ENCODE results near the gene ATP7B. TPM values are rescaled to one million over a fixed set of nuclear protein-coding genes. Genes with fewer than 3 reads are reported as not detected.

ATP7B gene
- total RNA-seq, 1 experiment from 2014 or later, result 4.4 TPM

GRCh38 chr13:51929699-51930098 is 81.6 kb downstream of the ATP7B start:
- H3K9me2 ChIP-seq (replicated peaks; ENCODE audit: low read length), result no peaks in the 10 kb centered on the region
- no peaks in the 10 kb centered on the region for H3K9me3 ChIP-seq (ENCODE audit: low read length)
- no peak for DNase-seq
- intact Hi-C loops (cut with micrococcal nuclease), result no loop called here
- H3K27ac ChIP-seq (ENCODE audit: low read length), result no peak overlapping the region
- H3K79me2 ChIP-seq (ENCODE audit: low read length), result no peaks in the 10 kb centered on the region
- no peaks in the 10 kb centered on the region for H4K20me1 ChIP-seq (ENCODE audit: low read length)
- no peaks in the 10 kb centered on the region for H3K4me1 ChIP-seq (ENCODE audit: insufficient read depth, low read length)
- no peaks in the 10 kb centered on the region for H3K36me3 ChIP-seq (ENCODE audit: low read depth, low read length)
- POLR2A ChIA-PET (ENCODE audit: unreplicated experiment), result no interaction called here
- no peaks in the 10 kb centered on the region for H3K27me3 ChIP-seq (ENCODE audit: low read length)
- H3K9ac ChIP-seq (ENCODE audit: low read length), result no peak overlapping the region
- CTCF ChIA-PET, result no interaction called here
- TF ChIP-seq CTCF (conservative IDR thresholded peaks at IDR 0.05; ENCODE audit: low read depth, low read length), result no peak
- TF ChIP-seq EZH2phosphoT487 (IDR thresholded peaks at IDR 0.05; ENCODE audit: borderline replicate concordance, low read length), result no peak
- TF ChIP-seq EZH2 (IDR thresholded peaks at IDR 0.05; ENCODE audit: low read length, unreplicated experiment), result no peak
- H3K4me3 ChIP-seq (ENCODE audit: low read length), result no peak overlapping the region
- no peak overlapping the region for H2AFZ ChIP-seq (ENCODE audit: low read length)
- BruUV-seq (replicated peaks), result no TSS peak
- H3K4me2 ChIP-seq (ENCODE audit: low read length), result no peak overlapping the region
- no peak for ATAC-seq
- no peaks in the 10 kb centered on the region for H3F3A ChIP-seq (ENCODE audit: low read length, unreplicated experiment)

GRCh38 chr13:51928231-51928630 is 83.0 kb downstream of the ATP7B start:
- H3K9ac ChIP-seq (ENCODE audit: low read length), result no peak overlapping the region
- no peaks in the 10 kb centered on the region for H3K79me2 ChIP-seq (ENCODE audit: low read length)
- no peaks in the 10 kb centered on the region for H3K27me3 ChIP-seq (ENCODE audit: low read length)
- H3K36me3 ChIP-seq (ENCODE audit: low read depth, low read length), result no peaks in the 10 kb centered on the region
- no peaks in the 10 kb centered on the region for H3F3A ChIP-seq (ENCODE audit: low read length, unreplicated experiment)
- no TSS peak for BruUV-seq (replicated peaks)
- DNase-seq, result no peak
- intact Hi-C loops (cut with micrococcal nuclease), result no loop called here
- no peak overlapping the region for H2AFZ ChIP-seq (ENCODE audit: low read length)
- H3K9me3 ChIP-seq (ENCODE audit: low read length), result no peaks in the 10 kb centered on the region
- POLR2A ChIA-PET (ENCODE audit: unreplicated experiment), result no interaction called here
- ATAC-seq, result no peak
- no peaks in the 10 kb centered on the region for H3K9me2 ChIP-seq (replicated peaks; ENCODE audit: low read length)
- CTCF ChIA-PET, result no interaction called here
- H3K4me3 ChIP-seq (ENCODE audit: low read length), result no peak overlapping the region
- H3K27ac ChIP-seq (ENCODE audit: low read length), result no peak overlapping the region
- no peaks in the 10 kb centered on the region for H4K20me1 ChIP-seq (ENCODE audit: low read length)
- TF ChIP-seq CTCF (conservative IDR thresholded peaks at IDR 0.05; ENCODE audit: low read depth, low read length), result no peak
- TF ChIP-seq EZH2phosphoT487 (IDR thresholded peaks at IDR 0.05; ENCODE audit: borderline replicate concordance, low read length), result no peak
- TF ChIP-seq EZH2 (IDR thresholded peaks at IDR 0.05; ENCODE audit: low read length, unreplicated experiment), result no peak
- H3K4me1 ChIP-seq (ENCODE audit: insufficient read depth, low read length), result no peaks in the 10 kb centered on the region
- no peak overlapping the region for H3K4me2 ChIP-seq (ENCODE audit: low read length)

- no peak overlapping the region for H3K9ac ChIP-seq (ENCODE audit: low read length)
- intact Hi-C loops (cut with micrococcal nuclease), result no loop called here
- H3K79me2 ChIP-seq (ENCODE audit: low read length), result no peaks in the 10 kb centered on the region
- no peaks in the 10 kb centered on the region for H3K4me1 ChIP-seq (ENCODE audit: insufficient read depth, low read length)
- no peak for DNase-seq
- no peak overlapping the region for H3K4me3 ChIP-seq (ENCODE audit: low read length)
- CTCF ChIA-PET, result no interaction called here
- ATAC-seq, result no peak
- H2AFZ ChIP-seq (ENCODE audit: low read length), result no peak overlapping the region
- H3K9me3 ChIP-seq (ENCODE audit: low read length), result no peaks in the 10 kb centered on the region
- no peaks in the 10 kb centered on the region for H3F3A ChIP-seq (ENCODE audit: low read length, unreplicated experiment)
- no peak overlapping the region for H3K27ac ChIP-seq (ENCODE audit: low read length)
- TF ChIP-seq CTCF (conservative IDR thresholded peaks at IDR 0.05; ENCODE audit: low read depth, low read length) (no peak), EZH2 (IDR thresholded peaks at IDR 0.05; ENCODE audit: low read length, unreplicated experiment) (no peak), EZH2phosphoT487 (IDR thresholded peaks at IDR 0.05; ENCODE audit: borderline replicate concordance, low read length) (no peak)
- BruUV-seq (replicated peaks), result no TSS peak
- no peaks in the 10 kb centered on the region for H3K36me3 ChIP-seq (ENCODE audit: low read depth, low read length)
- H3K4me2 ChIP-seq (ENCODE audit: low read length), result no peak overlapping the region
- H3K27me3 ChIP-seq (ENCODE audit: low read length), result no peaks in the 10 kb centered on the region
- no peaks in the 10 kb centered on the region for H3K9me2 ChIP-seq (replicated peaks; ENCODE audit: low read length)
- POLR2A ChIA-PET (ENCODE audit: unreplicated experiment), result no interaction called here
- no peaks in the 10 kb centered on the region for H4K20me1 ChIP-seq (ENCODE audit: low read length)
Observed at GRCh38 chr13:51927129-51927528, 84.1 kb downstream of the ATP7B start.

All from PC-3 (cell line).